NCI-H2171 (cell line): Measurements from ENCODE around the gene FBXO11.

ENCODE experiments used
- DNase-seq: peaks from one replicate; lab custom pipeline; 2025; lab: John Stamatoyannopoulos, UW

The FBXO11 gene

DNA sequence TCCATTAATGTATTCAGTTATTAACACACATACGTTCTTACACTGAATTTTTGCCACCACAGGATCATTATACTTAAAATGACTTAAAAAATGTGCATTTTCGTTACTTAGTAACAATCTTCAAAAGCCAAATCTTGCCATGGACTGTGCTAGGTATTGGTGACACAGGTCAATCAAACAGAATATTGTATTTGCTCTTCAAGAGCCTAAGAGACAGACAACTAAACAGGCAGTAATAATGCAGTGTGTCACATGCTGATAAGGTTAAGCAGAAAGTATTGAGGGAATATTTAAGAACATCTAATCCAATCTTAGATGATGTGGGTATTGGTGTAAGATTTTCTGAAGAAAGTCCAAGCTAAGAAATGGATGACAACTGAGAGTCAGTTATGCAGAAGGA is 56.9 kb downstream of the FBXO11 start:
- no peak for DNase-seq

DNA sequence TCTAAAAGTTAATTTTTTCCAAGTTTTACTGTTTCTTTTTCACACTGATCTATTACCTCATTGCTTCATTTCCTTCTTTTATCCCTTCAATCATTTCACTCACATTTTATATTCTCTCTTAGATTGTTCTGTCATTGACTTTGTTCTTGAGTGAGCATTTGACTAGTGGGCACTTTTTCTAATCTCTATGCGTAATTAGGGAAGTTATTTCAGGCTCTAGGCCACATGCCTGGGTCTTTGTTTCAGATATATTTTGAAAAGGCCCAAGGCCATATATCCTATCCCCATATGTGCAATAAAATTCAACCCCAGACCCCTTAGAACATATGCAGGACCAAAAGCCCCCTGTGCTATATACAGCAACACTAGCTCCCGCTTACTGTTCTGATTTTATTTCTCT is 62.1 kb downstream of the FBXO11 start:
- DNase-seq = no peak

- DNase-seq = no peak
Observed at GRCh38 chr2:47843407-47843806, 62.9 kb downstream of the FBXO11 start.

GRCh38 chr2:47842846-47843245 is 63.5 kb downstream of the FBXO11 start:
- no peak for DNase-seq

GRCh38 chr2:47838686-47839085 is 67.6 kb downstream of the FBXO11 start:
- peak; percentile 6 for DNase-seq

DNA sequence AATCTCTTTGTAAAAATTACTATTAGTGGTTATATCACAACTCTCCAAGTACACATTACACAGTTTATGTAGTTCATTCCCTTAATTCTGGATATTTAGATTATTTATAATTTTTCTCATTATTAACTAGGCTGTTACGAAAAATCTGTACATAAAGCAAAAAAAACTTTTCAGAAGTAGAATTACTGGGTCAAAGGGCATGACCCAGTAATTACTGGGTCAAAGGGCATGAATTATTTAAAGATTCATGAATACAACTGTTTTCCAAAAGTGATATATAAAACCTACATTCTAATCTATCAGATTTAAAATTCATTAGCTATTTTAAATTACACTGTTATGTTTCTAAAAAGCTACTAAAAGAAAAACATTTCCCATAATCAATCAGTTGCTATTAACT is 68.0 kb downstream of the FBXO11 start:
- no peak for DNase-seq

DNA sequence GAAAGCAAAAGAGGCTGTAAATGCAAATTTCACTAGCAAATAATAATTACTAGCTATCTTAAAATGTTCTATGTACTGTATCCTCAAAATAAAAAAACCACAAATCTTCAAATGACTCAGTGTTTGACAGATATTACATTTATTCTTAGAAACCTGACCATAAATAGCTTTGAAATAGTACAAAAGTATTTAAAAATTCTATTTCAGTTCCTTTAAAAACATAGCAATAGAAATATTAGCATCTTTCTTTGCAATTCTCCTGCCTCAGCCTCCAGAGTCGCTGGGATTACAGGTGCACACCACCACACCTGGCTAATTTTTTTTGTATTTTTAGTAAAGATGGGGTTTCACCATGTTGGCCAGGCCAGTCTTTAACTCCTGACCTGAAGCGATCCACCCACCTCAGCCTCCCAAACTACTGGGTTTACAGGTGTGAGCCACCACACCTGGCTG is 72.8 kb downstream of the FBXO11 start:
- DNase-seq = no peak

- DNase-seq = no peak
Observed at GRCh38 chr2:47822518-47822917, 83.8 kb downstream of the FBXO11 start.

DNA sequence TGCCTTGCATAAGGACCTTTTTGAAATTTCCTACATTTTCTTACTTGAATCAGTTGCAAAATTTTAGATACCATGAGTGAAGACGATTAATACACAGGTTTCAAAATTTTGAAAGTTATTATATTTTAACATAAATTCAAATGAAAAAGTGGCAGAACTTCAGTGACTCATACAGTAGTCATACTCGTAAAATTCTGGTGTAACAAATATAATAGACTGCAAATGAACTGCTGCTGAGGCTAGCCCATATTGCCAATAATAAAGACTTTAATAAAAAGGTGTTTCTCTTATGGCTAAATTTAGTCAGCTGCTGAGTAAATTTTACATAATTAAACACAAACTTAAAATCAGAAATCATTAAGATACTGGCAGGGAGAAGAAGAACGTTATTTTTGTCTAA is 86.5 kb downstream of the FBXO11 start:
- no peak for DNase-seq

DNA sequence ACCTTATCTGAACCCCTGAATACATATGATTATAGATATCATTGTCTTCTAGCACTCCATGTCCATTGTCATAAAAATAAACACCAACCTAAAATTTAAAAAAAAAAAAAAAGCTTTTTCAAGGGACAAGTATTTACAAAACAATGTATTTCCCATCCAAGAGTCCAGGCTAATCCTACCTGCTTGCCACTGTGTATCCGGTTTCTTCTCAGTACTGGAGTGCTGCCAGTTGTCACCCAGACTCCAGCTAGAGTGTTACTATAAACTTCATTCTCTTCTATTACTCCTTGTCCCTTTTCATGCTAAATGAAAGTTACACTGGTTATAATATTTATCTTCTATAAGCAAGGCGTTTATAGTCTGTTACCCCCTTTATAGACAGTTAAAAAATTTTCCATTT is 87.5 kb downstream of the FBXO11 start:
- DNase-seq = no peak

GRCh38 chr2:47815764-47816163 is 90.5 kb downstream of the FBXO11 start:
- no peak for DNase-seq

- no peak for DNase-seq
Observed at GRCh38 chr2:47811668-47812067, 94.6 kb downstream of the FBXO11 start.

DNA sequence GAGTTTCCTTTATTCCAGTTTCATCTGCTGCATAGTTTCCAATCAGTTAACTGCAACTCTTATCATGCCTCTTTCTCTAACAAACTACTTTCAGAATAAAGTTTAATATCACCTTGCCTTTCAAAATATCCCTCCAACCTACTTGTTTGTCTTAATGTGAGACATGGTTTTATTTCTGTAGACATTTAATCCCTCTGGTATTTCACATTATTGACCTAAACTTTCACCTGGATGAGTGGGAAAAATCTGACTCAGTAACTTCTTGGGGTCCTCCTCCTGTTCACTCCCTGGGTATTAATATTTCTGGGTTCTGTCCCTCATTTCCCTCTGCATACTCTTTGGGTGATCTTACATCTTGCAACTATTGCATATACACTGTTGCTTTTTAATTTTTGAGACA is 95.4 kb downstream of the FBXO11 start:
- no peak for DNase-seq

DNA sequence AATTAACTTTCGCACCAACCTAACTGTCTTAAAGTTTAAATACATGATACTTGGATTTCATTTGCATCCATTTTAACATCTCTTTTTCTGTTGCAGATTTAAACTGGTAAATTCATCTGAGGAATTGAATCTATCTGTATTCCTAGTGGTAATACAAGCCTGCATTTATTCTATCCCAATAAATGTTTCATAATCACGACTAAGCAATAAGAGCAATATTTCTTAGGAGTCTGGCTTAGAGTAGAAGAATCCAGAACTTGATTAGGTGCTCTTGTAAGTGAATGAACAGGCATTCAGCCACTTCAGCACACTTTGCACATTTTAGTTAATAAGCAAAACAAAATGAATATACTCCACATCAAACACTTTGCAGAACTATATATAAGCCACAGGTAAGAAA is 96.4 kb downstream of the FBXO11 start:
- DNase-seq = no peak

GRCh38 chr2:47808614-47809013 is 97.7 kb downstream of the FBXO11 start:
- no peak for DNase-seq

GRCh38 chr2:47805850-47806249 is 100.4 kb downstream of the FBXO11 start:
- DNase-seq = no peak

GRCh38 chr2:47803770-47804169 is 102.5 kb downstream of the FBXO11 start:
- DNase-seq = no peak

DNA sequence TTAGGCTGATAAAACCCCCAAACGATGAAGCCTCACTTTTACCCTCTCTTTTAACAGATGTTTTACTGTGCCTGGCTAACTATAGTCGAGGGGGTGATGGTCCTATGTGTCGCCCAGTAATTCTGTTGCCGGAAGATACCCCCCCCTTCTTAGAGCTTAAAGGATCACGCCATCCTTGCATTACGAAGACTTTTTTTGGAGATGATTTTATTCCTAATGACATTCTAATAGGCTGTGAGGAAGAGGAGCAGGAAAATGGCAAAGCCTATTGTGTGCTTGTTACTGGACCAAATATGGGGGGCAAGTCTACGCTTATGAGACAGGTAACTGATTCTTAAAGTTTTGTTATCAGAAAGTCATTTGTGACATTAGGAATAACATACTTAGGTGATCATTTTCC is 102.9 kb downstream of the FBXO11 start:
- DNase-seq = peak; percentile 6

DNA sequence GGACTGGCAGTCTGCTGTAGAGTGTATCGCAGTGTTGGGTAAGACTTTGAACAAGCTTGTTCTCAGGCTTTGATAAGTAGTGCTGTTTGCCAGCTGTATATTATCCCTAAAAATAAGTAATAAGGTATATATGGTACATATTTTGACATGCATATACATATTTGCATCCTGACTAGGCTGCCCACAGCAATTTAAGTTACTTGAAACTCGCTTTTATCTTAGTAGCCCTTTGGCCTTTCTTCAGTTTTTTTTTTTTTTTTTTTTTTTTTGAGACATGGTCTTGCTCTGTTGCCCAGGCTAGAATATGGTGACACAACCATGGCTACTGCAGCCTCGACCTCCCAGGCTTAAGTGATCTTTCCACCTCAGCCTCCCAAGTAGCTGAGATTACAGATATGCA is 105.2 kb downstream of the FBXO11 start:
- no peak for DNase-seq

DNA sequence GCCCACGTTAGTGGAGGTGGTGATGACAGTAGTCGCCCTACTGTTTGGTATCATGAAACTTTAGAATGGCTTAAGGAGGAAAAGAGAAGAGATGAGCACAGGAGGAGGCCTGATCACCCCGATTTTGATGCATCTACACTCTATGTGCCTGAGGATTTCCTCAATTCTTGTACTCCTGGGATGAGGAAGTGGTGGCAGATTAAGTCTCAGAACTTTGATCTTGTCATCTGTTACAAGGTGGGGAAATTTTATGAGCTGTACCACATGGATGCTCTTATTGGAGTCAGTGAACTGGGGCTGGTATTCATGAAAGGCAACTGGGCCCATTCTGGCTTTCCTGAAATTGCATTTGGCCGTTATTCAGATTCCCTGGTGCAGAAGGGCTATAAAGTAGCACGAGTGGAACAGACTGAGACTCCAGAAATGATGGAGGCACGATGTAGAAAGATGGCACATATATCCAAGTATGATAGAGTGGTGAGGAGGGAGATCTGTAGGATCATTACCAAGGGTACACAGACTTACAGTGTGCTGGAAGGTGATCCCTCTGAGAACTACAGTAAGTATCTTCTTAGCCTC is 107.2 kb downstream of the FBXO11 start:
- DNase-seq = no peak

DNA sequence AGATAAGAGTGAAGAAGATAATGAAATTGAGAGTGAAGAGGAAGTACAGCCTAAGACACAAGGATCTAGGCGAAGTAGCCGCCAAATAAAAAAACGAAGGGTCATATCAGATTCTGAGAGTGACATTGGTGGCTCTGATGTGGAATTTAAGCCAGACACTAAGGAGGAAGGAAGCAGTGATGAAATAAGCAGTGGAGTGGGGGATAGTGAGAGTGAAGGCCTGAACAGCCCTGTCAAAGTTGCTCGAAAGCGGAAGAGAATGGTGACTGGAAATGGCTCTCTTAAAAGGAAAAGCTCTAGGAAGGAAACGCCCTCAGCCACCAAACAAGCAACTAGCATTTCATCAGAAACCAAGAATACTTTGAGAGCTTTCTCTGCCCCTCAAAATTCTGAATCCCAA is 107.7 kb downstream of the FBXO11 start:
- DNase-seq = no peak

DNA sequence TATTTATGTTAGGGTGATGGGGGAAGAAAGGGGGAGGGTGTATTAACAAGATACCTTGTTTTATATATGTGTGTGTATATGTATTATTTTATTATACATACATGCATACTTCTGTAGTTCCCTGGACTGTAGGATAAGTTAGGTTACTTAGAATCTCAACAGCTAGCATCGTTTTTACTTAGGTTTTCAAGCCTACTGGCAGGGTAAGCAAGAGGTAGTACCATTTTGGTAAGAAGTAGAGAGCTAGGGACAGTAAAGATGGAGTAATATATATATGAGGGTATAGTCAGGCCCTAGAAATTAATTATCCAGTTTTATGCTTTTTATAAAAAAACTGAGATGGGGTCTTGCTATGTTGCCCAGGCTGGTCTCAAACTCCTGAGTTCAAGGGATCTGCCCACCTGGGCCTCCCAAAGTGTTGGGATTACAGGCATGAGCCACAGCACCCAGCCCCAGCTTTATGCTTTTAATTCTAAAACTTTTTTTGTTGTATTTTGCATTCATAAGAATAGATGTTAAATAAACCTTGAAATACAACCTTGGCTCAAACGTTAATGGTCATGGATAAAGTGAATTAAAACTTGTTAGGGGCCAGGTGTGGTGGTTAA is 110.1 kb downstream of the FBXO11 start:
- DNase-seq = no peak

DNA sequence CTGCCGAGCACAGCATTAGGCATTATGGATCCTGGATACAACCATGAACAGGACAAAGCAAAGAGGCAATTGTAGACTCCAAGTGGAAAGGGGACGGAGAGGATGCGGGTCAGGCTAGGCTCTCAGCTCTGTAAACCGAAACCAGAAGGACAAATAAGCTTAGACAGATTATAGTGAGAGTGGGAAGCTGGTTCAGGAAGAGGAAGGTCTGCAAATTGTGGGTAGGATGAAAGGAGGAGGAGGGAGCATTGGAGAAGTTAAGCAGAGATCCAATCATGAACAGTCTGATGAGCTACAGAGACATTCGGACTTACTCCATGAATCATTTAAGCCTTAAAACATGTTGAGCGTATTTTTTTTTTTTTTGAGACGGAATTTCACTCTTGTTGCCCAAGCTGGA is 120.3 kb downstream of the FBXO11 start:
- no peak for DNase-seq

DNA sequence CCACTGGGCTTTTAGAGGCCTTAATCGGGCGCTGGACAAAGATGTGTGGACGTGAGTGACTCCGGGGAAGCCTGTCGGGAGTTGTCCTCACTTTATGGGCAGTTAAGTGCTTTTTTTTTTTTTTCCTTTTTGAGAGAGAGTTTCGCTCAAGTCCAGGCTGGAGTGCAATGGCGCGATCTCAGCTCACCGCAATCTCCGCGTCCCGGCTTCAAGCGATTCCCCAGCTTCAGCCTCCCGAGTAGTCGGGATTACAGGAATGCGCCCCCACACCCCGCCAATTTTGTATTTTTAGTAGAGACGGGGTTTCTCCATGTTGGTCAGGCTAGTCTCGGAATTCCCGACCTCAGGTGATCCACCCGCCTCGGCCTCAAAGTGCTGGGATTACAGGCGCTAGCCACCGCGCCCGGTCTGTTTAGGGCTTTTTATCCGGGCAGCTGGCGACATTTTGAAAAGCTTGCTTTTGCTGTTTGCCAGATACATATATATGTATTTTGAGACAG is 121.9 kb downstream of the FBXO11 start:
- DNase-seq = no peak
